A549 (cell line): ENCODE data around the gene SIAH2. TPM values are rescaled to one million over a fixed set of nuclear protein-coding genes. Genes with fewer than 3 reads are reported as not detected.

Experiments used
- ATAC-seq, 2 experiments: fragments of 200-7000 bp in 1 of 2; fragments of >200 bp in 1 of 2; cut with Nextera tagmentation in 1 of 2; cut with Tn5 transposase in 1 of 2; 3 replicates each; pipeline versions ENCODE4 v1.8.0 to v1.9.1; 2018 to 2020; ENCODE audit warnings: mild to moderate bottlenecking in 1 of 2, moderate library complexity in 1 of 2
- CTCF ChIA-PET: fragments of 300-600 bp; sonication (Branson Sonifier 250); formaldehyde crosslinking; extraction: SDS; loops from one replicate; lab custom pipeline; 2021; ENCODE audit warnings: antibody characterized with exemption, inconsistent platforms; lab: Yijun Ruan, JAX
- POLR2A ChIA-PET: fragments of 350-600 bp; formaldehyde crosslinking; extraction: SDS; loops from one replicate; lab custom pipeline; 2021; ENCODE audit warnings: antibody characterized with exemption, inconsistent platforms; lab: Yijun Ruan, JAX
- DNase-seq, 2 experiments: peaks; one replicate each; pipeline versions ENCODE4 v3.0.0 to v3.0.0-alpha.2; 2011 to 2016; ENCODE audit warnings: low read depth in 1 of 2, low spot score in 1 of 2
- FAIRE-seq: peaks from 2 replicates; lab custom pipeline; 2011; peaks lifted over from hg19 to GRCh38; lab: Jason Lieb, UNC
- H3K27ac ChIP-seq, 2 experiments: fragments of >200 bp; sonication (Bioruptor Twin); formaldehyde crosslinking; 3 replicates each; pipeline ENCODE4 v1.5.1; 2016 to 2017
- H3K4me1 ChIP-seq: fragments of >200 bp; sonication (Bioruptor Twin); formaldehyde crosslinking; 3 replicates; pipeline ENCODE4 v1.6.1; 2016
- H3K4me2 ChIP-seq: fragments of >200 bp; sonication (Bioruptor Twin); formaldehyde crosslinking; 3 replicates; pipeline ENCODE4 v1.6.1; 2016
- H3K4me3 ChIP-seq: fragments of >200 bp; sonication (Bioruptor Twin); formaldehyde crosslinking; 3 replicates; pipeline ENCODE4 v1.5.1; 2016
- H3K9me3 ChIP-seq: fragments of >200 bp; sonication (Bioruptor Twin); formaldehyde crosslinking; 3 replicates; pipeline ENCODE4 v1.6.1; 2016
- ATOH8 ChIP-seq: fragments of 250-450 bp; sonication (Bioruptor Pico); IDR thresholded peaks from 2 replicates; pipeline ENCODE4 v1.5.0; 2020; ENCODE audit warnings: low read depth, mild to moderate bottlenecking, moderate library complexity
- BCL3 ChIP-seq: fragments of >200 bp; sonication (Bioruptor Twin); formaldehyde crosslinking; IDR thresholded peaks from 3 replicates; pipeline ENCODE4 v1.6.1; 2016
- BHLHE40 ChIP-seq: IDR thresholded peaks from 2 replicates; pipeline ENCODE4 v1.6.1; 2012; ENCODE audit warnings: low read depth, low read length, inconsistent platforms
- CBX2 ChIP-seq: fragments of 200-600 bp; sonication (generic); IDR thresholded peaks from 2 replicates; pipeline ENCODE4 v1.6.1; 2016; ENCODE audit warnings: low read depth, mild to moderate bottlenecking, borderline replicate concordance
- CBX8 ChIP-seq: fragments of 200-600 bp; sonication (generic); IDR thresholded peaks from 2 replicates; pipeline ENCODE4 v1.6.1; 2016
- E2F6 ChIP-seq: IDR thresholded peaks from 2 replicates; pipeline ENCODE4 v1.6.1; 2012; ENCODE audit warnings: low read depth, borderline replicate concordance
- EHF ChIP-seq: fragments of 250-450 bp; sonication (Bioruptor Pico); IDR thresholded peaks from 2 replicates; pipeline ENCODE4 v1.5.0; 2020; ENCODE audit warnings: mild to moderate bottlenecking
- FOSB ChIP-seq: fragments of 250-450 bp; sonication (Bioruptor Pico); IDR thresholded peaks from 2 replicates; pipeline ENCODE4 v1.5.0; 2020; ENCODE audit warnings: mild to moderate bottlenecking, moderate library complexity
- GATA3 ChIP-seq: IDR thresholded peaks from 2 replicates; pipeline ENCODE4 v1.6.1; 2012; ENCODE audit warnings: borderline replicate concordance
- HDAC2 ChIP-seq: fragments of 200-600 bp; sonication (generic); IDR thresholded peaks from 2 replicates; pipeline ENCODE4 v1.6.1; 2016
- HOXB5 ChIP-seq: fragments of 250-450 bp; sonication (Bioruptor Pico); IDR thresholded peaks from 2 replicates; pipeline ENCODE4 v1.5.0; 2020; ENCODE audit warnings: mild to moderate bottlenecking, moderate library complexity
- KDM1A ChIP-seq: fragments of 200-600 bp; sonication (generic); IDR thresholded peaks from 2 replicates; pipeline ENCODE4 v1.6.1; 2016; ENCODE audit warnings: low read depth, mild to moderate bottlenecking
- MYC ChIP-seq: IDR thresholded peaks from 2 replicates; pipeline ENCODE4 v1.6.1; 2012; ENCODE audit warnings: mild to moderate bottlenecking, inconsistent platforms, low read length, improper control_type of control experiment, borderline replicate concordance
- NFE2L2 ChIP-seq: fragments of 150-350 bp; conservative IDR thresholded peaks from 2 replicates; pipeline ENCODE4 v1.6.1; 2014; ENCODE audit warnings: low read length
- NR3C1 ChIP-seq: fragments of >200 bp; sonication (Bioruptor Twin); formaldehyde crosslinking; IDR thresholded peaks from 3 replicates; pipeline ENCODE4 v1.6.1; 2017
- PHF8 ChIP-seq: fragments of 200-600 bp; sonication (generic); IDR thresholded peaks from 2 replicates; pipeline ENCODE4 v1.6.1; 2016; ENCODE audit warnings: low read depth, mild to moderate bottlenecking, antibody characterized with exemption, moderate library complexity, borderline replicate concordance
- RARB ChIP-seq: fragments of 250-450 bp; sonication (Bioruptor Pico); IDR thresholded peaks from 2 replicates; pipeline ENCODE4 v1.8.0; 2021; ENCODE audit warnings: mild to moderate bottlenecking, moderate library complexity
- TP53 ChIP-seq: fragments of 250-450 bp; sonication (Bioruptor Pico); IDR thresholded peaks from 2 replicates; pipeline ENCODE4 v1.5.0; 2021; ENCODE audit warnings: mild to moderate bottlenecking, moderate library complexity
- USF2 ChIP-seq: fragments of 450-650 bp; IDR thresholded peaks from 2 replicates; pipeline ENCODE4 v1.6.1; 2014; ENCODE audit warnings: antibody characterized with exemption
- ZC3H11A ChIP-seq: fragments of 450-650 bp; IDR thresholded peaks from 2 replicates; pipeline ENCODE4 v1.6.1; 2014; ENCODE audit warnings: antibody characterized with exemption, mild to moderate bottlenecking
- ZFP36 ChIP-seq: fragments of 450-650 bp; IDR thresholded peaks from 2 replicates; pipeline ENCODE4 v1.6.1; 2014; ENCODE audit warnings: borderline replicate concordance; ENCODE audit not compliant: partially characterized antibody
- ZNF302 ChIP-seq: fragments of 250-450 bp; sonication (Bioruptor Pico); IDR thresholded peaks from 2 replicates; pipeline ENCODE4 v1.9.0; 2021; ENCODE audit warnings: inconsistent platforms, mild to moderate bottlenecking, moderate library complexity
- WGBS: methylation state at CpG from one replicate; pipeline ENCODE4 v1.1.6; 2017; ENCODE audit errors: missing lambda C conversion rate; 5-methylcytosine and 5-hydroxymethylcytosine counted together
- polyA plus RNA-seq, 4 experiments: library from polyadenylated mRNA; depleted of rRNA in 3 of 4; stranded (reverse); fragments of >200 nt; fragmentation: RNase III in 1 of 4; extraction: RNeasy Plus Mini Kit Qiagen cat#74134 plus additional on column Dnase treatment in 1 of 4; gene quantifications; 2 replicates in 3 of 4; 3 replicates in 1 of 4; pipeline ENCODE4 v1.2.3, GENCODE V29; 2011 to 2017

SIAH2 gene
- polyA plus RNA-seq, 2 of the 4 experiments (the other 2 are of a cell fraction) = 11.4 to 24.8 TPM

- FAIRE-seq = no peak
- POLR2A ChIA-PET = no interaction called here
- H3K9me3 ChIP-seq = no peaks in the 10 kb centered on the region
- TF ChIP-seq BHLHE40 (no peak), ATOH8 (no peak)
- no peak for DNase-seq
- no peak for ATAC-seq
- H3K4me3 ChIP-seq = no peak overlapping the region
- no peak overlapping the region for H3K27ac ChIP-seq
- H3K4me2 ChIP-seq = no peak overlapping the region
- 19% methylated on average over 1 of the region's 1 CpG for WGBS
- peaks cover 39% of the 10 kb centered on the region for H3K4me1 ChIP-seq
- CTCF ChIA-PET = no interaction called here
Measured at GRCh38 chr3:150748684-150749047, 14.3 kb downstream of the SIAH2 start.

- POLR2A ChIA-PET = interaction anchor here (0.7 kb wide), 1 partner anchor 71 kb away, joined by 10 read pairs; no protein-coding TSS in a partner anchor
- FAIRE-seq (no peak), DNase-seq (no peak), ATAC-seq (no peak)
- H3K4me1 ChIP-seq = peaks cover 44% of the 10 kb centered on the region
- TF ChIP-seq CBX2 = no peak
- TF ChIP-seq MYC = no peak
- no peak for TF ChIP-seq CBX8
- no peak for TF ChIP-seq RARB (CRISPR knock-in tag)
- no peak for TF ChIP-seq HDAC2
- TF ChIP-seq BCL3 = no peak
- TF ChIP-seq ZNF302 (CRISPR knock-in tag) = no peak
- no peak for TF ChIP-seq E2F6
- no peak for TF ChIP-seq TP53 (CRISPR knock-in tag)
- TF ChIP-seq USF2 = no peak
- no peak for TF ChIP-seq NR3C1
- no peak for TF ChIP-seq PHF8
- TF ChIP-seq KDM1A = no peak
- TF ChIP-seq ZFP36 = no peak
- TF ChIP-seq EHF = no peak
- no peak for TF ChIP-seq HOXB5 (CRISPR knock-in tag)
- H3K4me3 ChIP-seq = no peak overlapping the region
- no peak overlapping the region for H3K4me2 ChIP-seq
- H3K9me3 ChIP-seq = no peaks in the 10 kb centered on the region
- H3K27ac ChIP-seq = no peak overlapping the region
- WGBS = 90% methylated on average over 5 of the region's 5 CpGs
- CTCF ChIA-PET = interaction anchor here (1.3 kb wide), 1 partner anchor 14 kb away, joined by 9 read pairs; the partner anchor contains the start of gene SIAH2
Measured at GRCh38 chr3:150747886-150748683, 14.9 kb downstream of the SIAH2 start.

GRCh38 chr3:150746791-150747590 is 16.0 kb downstream of the SIAH2 start:
- no peak overlapping the region for H3K4me2 ChIP-seq
- ATAC-seq (peak in 1 of 2 experiments; percentile 29; a peak in 1 of 6 replicates), DNase-seq (no peak), FAIRE-seq (no peak)
- no peak overlapping the region for H3K4me3 ChIP-seq
- no peak for TF ChIP-seq GATA3
- no peak for TF ChIP-seq NFE2L2
- TF ChIP-seq NR3C1 = no peak
- no peak for TF ChIP-seq FOSB (CRISPR knock-in tag)
- no peak for TF ChIP-seq ZC3H11A
- no peak for TF ChIP-seq ATOH8
- TF ChIP-seq HDAC2 = no peak
- WGBS = 85% methylated on average over 7 of the region's 7 CpGs
- ChIA-PET POLR2A (interaction anchor here (0.7 to 1.1 kb wide), 2 partner anchors 16 to 70 kb away, joined by 3 to 10 read pairs; no protein-coding TSS in a partner anchor), CTCF (interaction anchor here (1.3 to 1.9 kb wide), 3 partner anchors 15 to 118 kb away, joined by 6 to 9 read pairs (median 6); partner anchors contain the start of gene SIAH2)
- H3K9me3 ChIP-seq = no peaks in the 10 kb centered on the region
- H3K4me1 ChIP-seq = peaks cover 45% of the 10 kb centered on the region
- no peak overlapping the region for H3K27ac ChIP-seq
